Tibial artery (tissue), 4 donors: Measurements from ENCODE around the gene EMX1.

ENCODE experiments used
- DNase-seq, 2 donors: peaks; one replicate each; pipeline ENCODE4 v3.0.0-alpha.2; 2019
- H3K27ac ChIP-seq, 2 donors: fragments of 200-600 bp; sonication (generic) in 1 of 2; 1 replicate in 1 of 2; 2 replicates in 1 of 2; pipeline ENCODE4 v1.5.1; 2018 to 2019; ENCODE audit warnings: mild to moderate bottlenecking in 1 of 2
- H3K27me3 ChIP-seq, 2 donors: fragments of 200-600 bp; sonication (generic) in 1 of 2; one replicate each; pipeline versions ENCODE4 v1.5.1 to v1.6.0; 2016 to 2019
- H3K36me3 ChIP-seq, 3 donors: fragments of 200-600 bp; sonication (generic) in 2 of 3; one replicate each; pipeline ENCODE4 v1.5.1; 2016 to 2019; ENCODE audit warnings: mild to moderate bottlenecking in 2 of 3
- H3K4me1 ChIP-seq, 4 donors: fragments of 200-600 bp; sonication (generic) in 2 of 4; 1 replicate in 3 of 4; 2 replicates in 1 of 4; pipeline ENCODE4 v1.5.1; 2016 to 2019
- H3K4me3 ChIP-seq, 2 donors: fragments of 200-600 bp; sonication (generic) in 1 of 2; 1 replicate in 1 of 2; 2 replicates in 1 of 2; pipeline ENCODE4 v1.5.1; 2018 to 2019; ENCODE audit warnings: mild to moderate bottlenecking in 2 of 2
- H3K9me3 ChIP-seq, 3 donors: fragments of 200-600 bp; sonication (generic) in 1 of 3; one replicate each; pipeline ENCODE4 v1.5.1; 2016 to 2019
- intact Hi-C: fragments of 100-400 bp; cut with DNase I; formaldehyde crosslinking; loops from one replicate; pipeline ENCODE4 v1.15.0; 2023; ENCODE audit warnings: low total_unique reads
- TF ChIP-seq, protein P1 (sequence below), 2 experiments: fragments of 200-600 bp in 1 of 2; fragments of 450-650 bp in 1 of 2; IDR thresholded peaks; one replicate each; pipeline ENCODE4 v1.5.1; 2017 to 2019; ENCODE audit warnings: antibody characterized with exemption in 2 of 2, mild to moderate bottlenecking in 1 of 2, moderate library complexity in 1 of 2

Gene EMX1

DNA sequence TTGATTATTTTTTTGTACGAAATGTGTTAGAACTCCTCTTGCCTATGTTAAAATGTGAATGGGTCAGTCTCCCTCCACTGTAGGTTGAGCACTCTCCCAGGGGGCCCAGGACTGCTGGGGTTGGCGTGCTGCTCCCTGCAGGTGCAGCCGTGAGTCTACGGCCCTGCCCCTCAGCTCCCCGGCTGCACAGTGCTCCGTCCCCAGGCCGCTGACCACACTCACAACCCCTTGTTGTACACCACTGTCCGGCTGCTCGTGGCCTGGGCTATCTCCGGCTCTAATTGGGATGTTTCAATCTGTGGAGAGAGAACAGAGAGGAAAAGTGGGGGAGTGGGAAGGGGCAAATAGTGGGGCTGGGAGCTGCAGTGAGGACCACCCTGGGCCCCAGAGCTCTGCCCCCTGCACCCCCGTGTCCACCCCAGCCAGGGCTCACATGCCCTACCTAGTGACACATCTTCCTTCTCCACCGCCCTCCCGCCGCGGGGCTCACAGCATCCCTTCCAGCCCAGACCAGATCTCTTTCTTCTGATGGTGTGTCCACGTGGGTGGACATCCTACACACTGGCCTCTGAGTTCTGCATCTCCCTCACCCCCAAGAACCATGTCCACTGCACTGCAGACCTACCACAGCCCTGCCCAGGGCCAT lies 27.6 kb downstream of the EMX1 start:
- no peak overlapping the region for H3K27ac ChIP-seq
- no peaks in the 10 kb centered on the region for H3K9me3 ChIP-seq
- H3K4me1 ChIP-seq: no peaks in the 10 kb centered on the region
- DNase-seq: no peak
- TF ChIP-seq, protein P1, sequence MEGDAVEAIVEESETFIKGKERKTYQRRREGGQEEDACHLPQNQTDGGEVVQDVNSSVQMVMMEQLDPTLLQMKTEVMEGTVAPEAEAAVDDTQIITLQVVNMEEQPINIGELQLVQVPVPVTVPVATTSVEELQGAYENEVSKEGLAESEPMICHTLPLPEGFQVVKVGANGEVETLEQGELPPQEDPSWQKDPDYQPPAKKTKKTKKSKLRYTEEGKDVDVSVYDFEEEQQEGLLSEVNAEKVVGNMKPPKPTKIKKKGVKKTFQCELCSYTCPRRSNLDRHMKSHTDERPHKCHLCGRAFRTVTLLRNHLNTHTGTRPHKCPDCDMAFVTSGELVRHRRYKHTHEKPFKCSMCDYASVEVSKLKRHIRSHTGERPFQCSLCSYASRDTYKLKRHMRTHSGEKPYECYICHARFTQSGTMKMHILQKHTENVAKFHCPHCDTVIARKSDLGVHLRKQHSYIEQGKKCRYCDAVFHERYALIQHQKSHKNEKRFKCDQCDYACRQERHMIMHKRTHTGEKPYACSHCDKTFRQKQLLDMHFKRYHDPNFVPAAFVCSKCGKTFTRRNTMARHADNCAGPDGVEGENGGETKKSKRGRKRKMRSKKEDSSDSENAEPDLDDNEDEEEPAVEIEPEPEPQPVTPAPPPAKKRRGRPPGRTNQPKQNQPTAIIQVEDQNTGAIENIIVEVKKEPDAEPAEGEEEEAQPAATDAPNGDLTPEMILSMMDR (IDR thresholded peaks at IDR 0.05): no peak
- no peaks in the 10 kb centered on the region for H3K27me3 ChIP-seq
- intact Hi-C loops: no loop called here
- H3K36me3 ChIP-seq: peaks cover 0 to 29% (median 0%) of the 10 kb centered on the region in 3 donors
- no peak overlapping the region for H3K4me3 ChIP-seq

DNA sequence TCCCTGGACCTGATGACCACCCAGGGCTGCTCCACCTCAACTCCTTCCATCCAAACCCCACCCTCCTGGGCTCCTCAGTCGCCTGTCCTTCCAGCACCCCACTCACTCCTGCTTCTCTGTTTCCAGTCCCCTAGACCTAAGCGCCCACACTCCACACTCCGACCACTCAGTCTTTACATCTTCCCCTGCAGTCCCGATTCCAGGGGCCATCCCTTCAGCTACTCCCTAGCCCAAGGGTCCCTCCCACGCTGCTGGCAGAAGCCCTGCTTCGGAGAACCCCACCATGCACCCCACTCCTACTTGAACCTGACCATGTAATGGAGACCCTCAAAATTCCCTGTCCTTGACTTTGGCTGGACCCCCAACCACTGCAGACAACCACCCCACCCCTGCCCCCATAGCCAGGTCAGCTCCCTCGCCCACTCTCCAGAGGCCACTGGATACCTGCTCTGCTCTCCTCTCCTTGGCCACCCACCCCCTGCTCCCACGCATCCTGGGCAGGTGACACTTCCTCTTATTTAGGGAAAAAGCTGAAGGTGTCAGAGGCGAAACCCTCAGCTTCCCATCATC lies 28.2 kb downstream of the EMX1 start:
- H3K27me3 ChIP-seq: no peaks in the 10 kb centered on the region
- no peak for DNase-seq
- H3K27ac ChIP-seq: no peak overlapping the region
- TF ChIP-seq, protein P1 (IDR thresholded peaks at IDR 0.05): no peak
- no peak overlapping the region for H3K4me3 ChIP-seq
- no peaks in the 10 kb centered on the region for H3K9me3 ChIP-seq
- H3K4me1 ChIP-seq: no peaks in the 10 kb centered on the region
- peaks cover 0 to 29% (median 0%) of the 10 kb centered on the region in 3 donors for H3K36me3 ChIP-seq
- intact Hi-C loops: no loop called here

DNA sequence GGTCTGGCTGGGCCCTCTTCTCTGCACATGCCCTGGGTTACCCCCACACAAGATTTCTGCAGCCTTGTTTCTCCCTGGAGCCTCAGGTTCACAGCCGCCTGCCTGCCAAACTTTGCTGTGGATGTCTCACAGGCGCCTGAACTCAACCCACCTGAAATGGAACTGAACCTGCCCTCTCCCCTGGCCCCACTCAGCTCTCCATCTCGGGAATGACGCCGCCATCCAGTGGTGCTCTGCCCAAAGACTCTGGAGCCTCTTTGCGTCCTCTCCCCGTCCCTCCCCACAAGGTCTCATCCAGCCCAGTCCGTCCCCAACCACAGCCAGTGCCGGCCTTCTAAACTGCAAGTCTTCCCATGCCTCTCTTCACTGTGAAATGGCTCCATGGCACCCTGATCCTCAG lies 29.1 kb downstream of the EMX1 start:
- H3K4me3 ChIP-seq: no peak overlapping the region
- TF ChIP-seq, protein P1 (IDR thresholded peaks at IDR 0.05): no peak
- H3K36me3 ChIP-seq: peaks cover 0 to 29% (median 0%) of the 10 kb centered on the region in 3 donors
- no peaks in the 10 kb centered on the region for H3K27me3 ChIP-seq
- H3K27ac ChIP-seq: no peak overlapping the region
- H3K4me1 ChIP-seq: no peaks in the 10 kb centered on the region
- intact Hi-C loops: no loop called here
- no peaks in the 10 kb centered on the region for H3K9me3 ChIP-seq
- DNase-seq: no peak

DNA sequence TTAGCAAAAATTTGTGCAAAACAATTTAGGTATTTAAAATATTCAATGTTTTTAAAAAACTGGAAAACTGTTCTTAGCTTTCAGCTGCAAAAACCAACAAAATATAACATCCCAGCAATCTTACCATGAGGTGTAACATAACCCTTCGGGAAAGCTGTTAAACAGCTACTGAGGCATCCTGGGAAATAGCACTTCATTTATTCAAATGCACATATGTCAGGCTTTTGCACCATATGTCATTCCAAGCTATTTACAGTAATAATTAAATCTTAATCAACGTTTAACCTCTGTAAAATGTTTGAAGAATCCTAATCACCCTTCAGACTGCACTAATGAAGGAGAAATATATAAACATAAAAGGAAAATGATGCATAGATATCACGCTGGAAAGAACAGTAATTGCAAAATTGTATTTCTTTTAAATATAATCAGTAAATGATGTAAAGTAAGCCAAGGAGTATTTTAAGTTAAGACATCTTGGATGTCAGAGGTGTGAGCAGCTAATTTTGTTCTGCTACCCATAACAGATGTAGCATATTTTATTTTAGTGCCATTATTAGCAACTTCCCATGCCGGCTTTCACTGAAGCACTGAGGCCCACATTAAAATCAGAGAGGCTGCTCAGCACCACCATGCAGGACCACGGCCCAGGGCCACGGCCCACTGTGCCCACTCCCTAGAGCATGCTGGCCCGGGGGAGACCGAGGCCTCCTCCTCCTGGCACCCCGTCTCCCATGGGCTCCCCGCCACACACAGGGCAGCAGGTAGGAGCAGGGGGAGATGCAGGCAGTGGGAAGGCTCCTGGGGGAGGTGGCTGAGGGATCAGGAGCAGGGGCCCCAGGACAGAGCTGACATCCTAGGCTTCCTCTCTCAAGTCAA lies 30.9 kb downstream of the EMX1 start:
- no peaks in the 10 kb centered on the region for H3K4me1 ChIP-seq
- peaks cover 0 to 20% (median 0%) of the 10 kb centered on the region in 3 donors for H3K36me3 ChIP-seq
- H3K27me3 ChIP-seq: no peaks in the 10 kb centered on the region
- intact Hi-C loops: no loop called here
- TF ChIP-seq, protein P1 (IDR thresholded peaks at IDR 0.05): no peak
- no peak for DNase-seq
- H3K9me3 ChIP-seq: no peaks in the 10 kb centered on the region
- no peak overlapping the region for H3K4me3 ChIP-seq
- H3K27ac ChIP-seq: no peak overlapping the region

DNA sequence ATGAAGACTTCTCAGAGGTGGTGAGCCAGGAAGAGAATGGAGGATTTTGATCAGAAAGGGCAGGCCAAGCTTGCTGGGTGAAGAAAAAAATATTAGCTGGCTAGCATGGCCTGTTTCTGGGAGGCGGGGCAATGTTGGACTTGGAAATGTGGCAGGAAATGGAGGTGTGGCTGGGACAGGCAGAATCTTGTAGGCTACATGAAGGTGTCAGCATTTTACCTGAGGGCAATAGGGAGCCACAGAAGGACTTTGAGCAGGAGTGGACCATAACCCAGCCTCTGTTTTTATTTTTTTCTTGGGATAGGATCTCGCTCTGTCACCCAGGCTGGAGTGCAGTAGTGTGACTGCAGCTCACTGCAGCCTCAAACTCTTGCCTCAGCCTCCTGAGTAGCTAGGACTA lies 31.7 kb downstream of the EMX1 start:
- DNase-seq: no peak
- H3K36me3 ChIP-seq: peaks cover 0 to 12% (median 0%) of the 10 kb centered on the region in 3 donors
- no peaks in the 10 kb centered on the region for H3K27me3 ChIP-seq
- H3K27ac ChIP-seq: no peak overlapping the region
- H3K4me3 ChIP-seq: no peak overlapping the region
- intact Hi-C loops: no loop called here
- no peaks in the 10 kb centered on the region for H3K9me3 ChIP-seq
- H3K4me1 ChIP-seq: no peaks in the 10 kb centered on the region
- TF ChIP-seq, protein P1 (IDR thresholded peaks at IDR 0.05): no peak
